ENCODE results near the gene FAM181A.

- no peak for TF ChIP-seq GATA2 (IDR thresholded peaks at IDR 0.05; ENCODE audit: low read depth, low read length)
- no peak for TF ChIP-seq GATA3 (IDR thresholded peaks at IDR 0.05; ENCODE audit: low read depth, low read length)
These were observed 37.7 kb downstream of the FAM181A start for GRCh38 chr14:93964820-93965286.
